Liver (tissue), 9 donors: ENCODE data around the gene TMPRSS2. TPM values are rescaled to one million over a fixed set of nuclear protein-coding genes. Genes with fewer than 3 reads are reported as not detected.

Experiments used
- DNase-seq: peaks from one replicate; pipeline ENCODE4 v3.0.0-alpha.2; 2017; ENCODE audit warnings: low spot score
- H3K27ac ChIP-seq, 2 donors: one replicate each; pipeline ENCODE4 v1.7.0; 2013; ENCODE audit warnings: inconsistent platforms in 2 of 2, low read length in 2 of 2, control low read depth in 1 of 2, low read depth in 1 of 2, mild to moderate bottlenecking in 1 of 2
- H3K27me3 ChIP-seq, 4 donors: one replicate each; pipeline versions ENCODE4 v1.6.1 to v1.7.0; 2013; ENCODE audit warnings: low read length in 3 of 4, inconsistent platforms in 1 of 4, mild to moderate bottlenecking in 1 of 4, moderate library complexity in 1 of 4; ENCODE audit not compliant: control insufficient read depth in 4 of 4, insufficient read depth in 4 of 4
- H3K36me3 ChIP-seq, 4 donors: one replicate each; pipeline versions ENCODE4 v1.6.1 to v1.7.0; 2013; ENCODE audit warnings: low read length in 3 of 4, mild to moderate bottlenecking in 3 of 4, low read depth in 1 of 4, moderate library complexity in 1 of 4; ENCODE audit not compliant: control insufficient read depth in 4 of 4, insufficient read depth in 3 of 4
- H3K4me1 ChIP-seq, 4 donors: one replicate each; pipeline versions ENCODE4 v1.6.1 to v1.7.0; 2013; ENCODE audit warnings: low read length in 3 of 4, mild to moderate bottlenecking in 3 of 4, moderate library complexity in 1 of 4; ENCODE audit not compliant: control insufficient read depth in 4 of 4, insufficient read depth in 4 of 4
- H3K4me3 ChIP-seq, 3 donors: one replicate each; pipeline versions ENCODE4 v1.6.1 to v1.7.0; 2013; ENCODE audit warnings: low read length in 3 of 3, control low read depth in 1 of 3, low read depth in 1 of 3, mild to moderate bottlenecking in 1 of 3
- H3K9ac ChIP-seq, 2 donors: one replicate each; pipeline ENCODE4 v1.7.0; 2013; ENCODE audit warnings: low read length in 2 of 2, mild to moderate bottlenecking in 2 of 2, moderate library complexity in 2 of 2, control low read depth in 1 of 2, low read depth in 1 of 2
- H3K9me3 ChIP-seq, 4 donors: one replicate each; pipeline versions ENCODE4 v1.6.1 to v1.7.0; 2013; ENCODE audit warnings: low read length in 3 of 4; ENCODE audit not compliant: control insufficient read depth in 4 of 4
- EGR1 ChIP-seq, 2 donors: IDR thresholded peaks; 2 replicates each; pipeline ENCODE4 v1.6.1; 2016 to 2018; ENCODE audit warnings: antibody characterized with exemption in 2 of 2, low read depth in 2 of 2
- FOXA1 ChIP-seq: IDR thresholded peaks from 2 replicates; pipeline ENCODE4 v1.6.1; 2016; ENCODE audit warnings: antibody characterized with exemption
- FOXA2 ChIP-seq: IDR thresholded peaks from 2 replicates; pipeline ENCODE4 v1.6.1; 2016; ENCODE audit warnings: antibody characterized with exemption
- GABPA ChIP-seq, 2 donors: IDR thresholded peaks in 1 of 2; conservative IDR thresholded peaks in 1 of 2; 2 replicates each; pipeline ENCODE4 v1.6.1; 2016; ENCODE audit warnings: antibody characterized with exemption in 2 of 2, mild to moderate bottlenecking in 1 of 2, moderate library complexity in 1 of 2
- HNF4A ChIP-seq, 2 donors: conservative IDR thresholded peaks; 2 replicates each; pipeline ENCODE4 v1.6.1; 2016; ENCODE audit warnings: antibody characterized with exemption in 2 of 2, mild to moderate bottlenecking in 2 of 2
- HNF4G ChIP-seq: IDR thresholded peaks from 2 replicates; pipeline ENCODE4 v1.6.1; 2016; ENCODE audit warnings: antibody characterized with exemption
- JUND ChIP-seq, 2 donors: IDR thresholded peaks; 2 replicates each; pipeline ENCODE4 v1.6.1; 2016; ENCODE audit warnings: antibody characterized with exemption in 2 of 2
- MAX ChIP-seq: IDR thresholded peaks from 2 replicates; pipeline ENCODE4 v1.6.1; 2016; ENCODE audit warnings: antibody characterized with exemption
- RXRA ChIP-seq, 2 donors: IDR thresholded peaks; 2 replicates each; pipeline ENCODE4 v1.6.1; 2017 to 2018; ENCODE audit warnings: antibody characterized with exemption in 2 of 2, mild to moderate bottlenecking in 1 of 2
- TAF1 ChIP-seq: conservative IDR thresholded peaks from 2 replicates; pipeline ENCODE4 v1.6.1; 2016; ENCODE audit warnings: antibody characterized with exemption, mild to moderate bottlenecking
- YY1 ChIP-seq: IDR thresholded peaks from 2 replicates; pipeline ENCODE4 v1.6.1; 2016; ENCODE audit warnings: antibody characterized with exemption, mild to moderate bottlenecking
- WGBS: extraction: QIAGEN DNeasy Blood & Tissue Kit; methylation state at CpG from one replicate; pipeline ENCODE4 v1.1.7; 2013; 5-methylcytosine and 5-hydroxymethylcytosine counted together
- polyA plus RNA-seq, 2 donors: library from polyadenylated mRNA; stranded (reverse) in 1 of 2; unstranded in 1 of 2; fragments of 200-250 nt in 1 of 2; fragments of >200 nt in 1 of 2; fragmentation: Nextera tagmentation in 1 of 2; extraction: Ambion mirVana in 1 of 2; gene quantifications; one replicate each; pipeline versions ENCODE4 v1.2.1 to v1.2.3, GENCODE V29; 2013 to 2015
- total RNA-seq, 2 donors: library from RNA; depleted of rRNA; stranded (reverse); fragments of >200 nt; gene quantifications; one replicate each; pipeline ENCODE4 v1.2.3, GENCODE V29; 2014
- TF ChIP-seq, protein P1 (sequence below): IDR thresholded peaks from 2 replicates; pipeline ENCODE4 v1.6.1; 2016; ENCODE audit warnings: antibody characterized with exemption
- TF ChIP-seq, protein P2 (sequence below): IDR thresholded peaks from 2 replicates; pipeline ENCODE4 v1.6.1; 2016; ENCODE audit warnings: antibody characterized with exemption, mild to moderate bottlenecking
- TF ChIP-seq, protein P3 (sequence below): IDR thresholded peaks from 2 replicates; pipeline ENCODE4 v1.6.1; 2016; ENCODE audit warnings: antibody characterized with exemption
- TF ChIP-seq, protein P4 (sequence below): fragments of 150-350 bp; IDR thresholded peaks from 2 replicates; pipeline ENCODE4 v1.5.1; 2017; ENCODE audit warnings: improper control_type of control experiment, low read depth, low read length; ENCODE audit not compliant: missing input control
- donor health status: healthy.
- donor health status: healthy.
- donor health status: healthy.
- donor health status: healthy.
- donor health status: healthy.

The TMPRSS2 gene
- total and polyA plus RNA-seq, 4 donors, result 0.14 to 32.0 (median 11.4) TPM

DNA sequence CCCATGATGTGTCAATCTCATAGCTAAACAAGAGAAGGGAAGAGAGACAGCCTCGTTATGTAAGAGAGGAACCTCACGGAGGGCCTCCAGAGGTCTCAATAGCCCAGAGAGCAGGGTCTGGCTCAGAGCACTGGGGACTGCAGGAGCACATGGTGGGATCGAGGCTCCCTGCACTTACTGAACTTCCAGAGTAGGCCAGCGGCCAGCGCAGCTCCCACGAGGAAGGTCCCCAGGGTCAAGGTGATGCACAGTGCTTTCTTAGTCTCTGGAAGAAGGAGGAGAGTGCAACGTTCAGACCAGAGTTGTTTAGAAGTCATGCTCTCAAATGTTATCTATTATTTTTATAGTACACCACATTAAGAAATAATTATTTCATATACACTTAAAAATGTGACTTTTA is 18.6 kb downstream of the TMPRSS2 start:
- Histone ChIP-seq H3K4me1 (peaks cover 0 to 2% (median 0%) of the 10 kb centered on the region in 4 donors), H3K9me3 (no peaks in the 10 kb centered on the region), H3K9ac (no peak overlapping the region), H3K4me3 (no peak overlapping the region), H3K36me3 (peaks cover 7 to 36% (median 18%) of the 10 kb centered on the region in 4 donors), H3K27ac (no peak overlapping the region), H3K27me3 (no peaks in the 10 kb centered on the region)
- 88% methylated on average over 7 of the region's 7 CpGs for WGBS
- TF ChIP-seq GABPA (IDR thresholded peaks at IDR 0.05 in 1 of 2, conservative IDR thresholded peaks at IDR 0.05 in 1 of 2), result no peak
- no peak for TF ChIP-seq TAF1
- no peak for TF ChIP-seq EGR1 (IDR thresholded peaks at IDR 0.05; ENCODE audit: low read depth in 2 of 2)
- no peak for TF ChIP-seq JUND (IDR thresholded peaks at IDR 0.05)
- TF ChIP-seq, protein P1, sequence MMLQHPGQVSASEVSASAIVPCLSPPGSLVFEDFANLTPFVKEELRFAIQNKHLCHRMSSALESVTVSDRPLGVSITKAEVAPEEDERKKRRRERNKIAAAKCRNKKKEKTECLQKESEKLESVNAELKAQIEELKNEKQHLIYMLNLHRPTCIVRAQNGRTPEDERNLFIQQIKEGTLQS, result no peak
- TF ChIP-seq, protein P2, sequence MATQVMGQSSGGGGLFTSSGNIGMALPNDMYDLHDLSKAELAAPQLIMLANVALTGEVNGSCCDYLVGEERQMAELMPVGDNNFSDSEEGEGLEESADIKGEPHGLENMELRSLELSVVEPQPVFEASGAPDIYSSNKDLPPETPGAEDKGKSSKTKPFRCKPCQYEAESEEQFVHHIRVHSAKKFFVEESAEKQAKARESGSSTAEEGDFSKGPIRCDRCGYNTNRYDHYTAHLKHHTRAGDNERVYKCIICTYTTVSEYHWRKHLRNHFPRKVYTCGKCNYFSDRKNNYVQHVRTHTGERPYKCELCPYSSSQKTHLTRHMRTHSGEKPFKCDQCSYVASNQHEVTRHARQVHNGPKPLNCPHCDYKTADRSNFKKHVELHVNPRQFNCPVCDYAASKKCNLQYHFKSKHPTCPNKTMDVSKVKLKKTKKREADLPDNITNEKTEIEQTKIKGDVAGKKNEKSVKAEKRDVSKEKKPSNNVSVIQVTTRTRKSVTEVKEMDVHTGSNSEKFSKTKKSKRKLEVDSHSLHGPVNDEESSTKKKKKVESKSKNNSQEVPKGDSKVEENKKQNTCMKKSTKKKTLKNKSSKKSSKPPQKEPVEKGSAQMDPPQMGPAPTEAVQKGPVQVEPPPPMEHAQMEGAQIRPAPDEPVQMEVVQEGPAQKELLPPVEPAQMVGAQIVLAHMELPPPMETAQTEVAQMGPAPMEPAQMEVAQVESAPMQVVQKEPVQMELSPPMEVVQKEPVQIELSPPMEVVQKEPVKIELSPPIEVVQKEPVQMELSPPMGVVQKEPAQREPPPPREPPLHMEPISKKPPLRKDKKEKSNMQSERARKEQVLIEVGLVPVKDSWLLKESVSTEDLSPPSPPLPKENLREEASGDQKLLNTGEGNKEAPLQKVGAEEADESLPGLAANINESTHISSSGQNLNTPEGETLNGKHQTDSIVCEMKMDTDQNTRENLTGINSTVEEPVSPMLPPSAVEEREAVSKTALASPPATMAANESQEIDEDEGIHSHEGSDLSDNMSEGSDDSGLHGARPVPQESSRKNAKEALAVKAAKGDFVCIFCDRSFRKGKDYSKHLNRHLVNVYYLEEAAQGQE, result no peak
- TF ChIP-seq FOXA2, result no peak
- TF ChIP-seq, protein P3, sequence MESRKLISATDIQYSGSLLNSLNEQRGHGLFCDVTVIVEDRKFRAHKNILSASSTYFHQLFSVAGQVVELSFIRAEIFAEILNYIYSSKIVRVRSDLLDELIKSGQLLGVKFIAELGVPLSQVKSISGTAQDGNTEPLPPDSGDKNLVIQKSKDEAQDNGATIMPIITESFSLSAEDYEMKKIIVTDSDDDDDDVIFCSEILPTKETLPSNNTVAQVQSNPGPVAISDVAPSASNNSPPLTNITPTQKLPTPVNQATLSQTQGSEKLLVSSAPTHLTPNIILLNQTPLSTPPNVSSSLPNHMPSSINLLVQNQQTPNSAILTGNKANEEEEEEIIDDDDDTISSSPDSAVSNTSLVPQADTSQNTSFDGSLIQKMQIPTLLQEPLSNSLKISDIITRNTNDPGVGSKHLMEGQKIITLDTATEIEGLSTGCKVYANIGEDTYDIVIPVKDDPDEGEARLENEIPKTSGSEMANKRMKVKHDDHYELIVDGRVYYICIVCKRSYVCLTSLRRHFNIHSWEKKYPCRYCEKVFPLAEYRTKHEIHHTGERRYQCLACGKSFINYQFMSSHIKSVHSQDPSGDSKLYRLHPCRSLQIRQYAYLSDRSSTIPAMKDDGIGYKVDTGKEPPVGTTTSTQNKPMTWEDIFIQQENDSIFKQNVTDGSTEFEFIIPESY, result no peak
- no peak for TF ChIP-seq HNF4A (conservative IDR thresholded peaks at IDR 0.05)
- no peak for TF ChIP-seq HNF4G
- TF ChIP-seq FOXA1, result no peak
- TF ChIP-seq RXRA (IDR thresholded peaks at IDR 0.05), result no peak
- TF ChIP-seq, protein P4, sequence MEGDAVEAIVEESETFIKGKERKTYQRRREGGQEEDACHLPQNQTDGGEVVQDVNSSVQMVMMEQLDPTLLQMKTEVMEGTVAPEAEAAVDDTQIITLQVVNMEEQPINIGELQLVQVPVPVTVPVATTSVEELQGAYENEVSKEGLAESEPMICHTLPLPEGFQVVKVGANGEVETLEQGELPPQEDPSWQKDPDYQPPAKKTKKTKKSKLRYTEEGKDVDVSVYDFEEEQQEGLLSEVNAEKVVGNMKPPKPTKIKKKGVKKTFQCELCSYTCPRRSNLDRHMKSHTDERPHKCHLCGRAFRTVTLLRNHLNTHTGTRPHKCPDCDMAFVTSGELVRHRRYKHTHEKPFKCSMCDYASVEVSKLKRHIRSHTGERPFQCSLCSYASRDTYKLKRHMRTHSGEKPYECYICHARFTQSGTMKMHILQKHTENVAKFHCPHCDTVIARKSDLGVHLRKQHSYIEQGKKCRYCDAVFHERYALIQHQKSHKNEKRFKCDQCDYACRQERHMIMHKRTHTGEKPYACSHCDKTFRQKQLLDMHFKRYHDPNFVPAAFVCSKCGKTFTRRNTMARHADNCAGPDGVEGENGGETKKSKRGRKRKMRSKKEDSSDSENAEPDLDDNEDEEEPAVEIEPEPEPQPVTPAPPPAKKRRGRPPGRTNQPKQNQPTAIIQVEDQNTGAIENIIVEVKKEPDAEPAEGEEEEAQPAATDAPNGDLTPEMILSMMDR, result no peak
- DNase-seq, result no peak

DNA sequence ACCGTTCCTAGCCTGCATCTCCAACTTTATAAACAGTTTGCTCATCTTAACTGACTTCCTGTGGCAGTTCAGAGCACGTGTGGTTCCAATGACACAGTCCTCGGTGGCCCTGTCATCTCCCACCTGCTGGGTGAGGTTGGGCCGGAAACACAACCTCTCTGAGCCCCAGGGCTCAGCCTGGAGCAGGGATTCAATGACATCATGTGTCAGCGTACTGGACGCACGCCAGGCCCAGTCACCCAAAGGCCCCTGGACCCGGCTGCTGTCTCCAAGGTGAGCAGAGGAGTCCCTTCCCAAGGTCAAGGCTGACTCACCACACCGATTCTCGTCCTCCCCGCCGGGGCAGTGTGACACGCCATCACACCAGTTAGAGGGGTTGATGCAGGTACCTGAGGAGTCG is 19.9 kb downstream of the TMPRSS2 start:
- no peak for TF ChIP-seq MAX
- TF ChIP-seq FOXA1, result no peak
- no peak for TF ChIP-seq HNF4A (conservative IDR thresholded peaks at IDR 0.05)
- no peak for TF ChIP-seq YY1
- TF ChIP-seq, protein P2, result no peak
- no peak for TF ChIP-seq JUND (IDR thresholded peaks at IDR 0.05)
- TF ChIP-seq GABPA (IDR thresholded peaks at IDR 0.05 in 1 of 2, conservative IDR thresholded peaks at IDR 0.05 in 1 of 2), result no peak
- no peak for TF ChIP-seq TAF1
- Histone ChIP-seq H3K4me3 (no peak overlapping the region), H3K27ac (no peak overlapping the region), H3K9me3 (no peaks in the 10 kb centered on the region), H3K27me3 (no peaks in the 10 kb centered on the region), H3K4me1 (peaks cover 0 to 2% (median 0%) of the 10 kb centered on the region in 4 donors), H3K9ac (no peak overlapping the region), H3K36me3 (peaks cover 3 to 32% (median 16%) of the 10 kb centered on the region in 4 donors)
- DNase-seq, result no peak
- 94% methylated on average over 14 of the region's 14 CpGs for WGBS
